Uterus (tissue), 2 donors: ENCODE data around the gene ANO6.

Experiments used
- CTCF ChIP-seq, 4 experiments: fragments of 200-600 bp in 2 of 4; fragments of 450-650 bp in 2 of 4; sonication (generic) in 2 of 4; IDR thresholded peaks; one replicate each; pipeline ENCODE4 v1.5.1; 2016 to 2019; ENCODE audit warnings: antibody characterized with exemption in 4 of 4, mild to moderate bottlenecking in 2 of 4, moderate library complexity in 1 of 4
- POLR2A ChIP-seq, 2 donors: fragments of 450-650 bp; IDR thresholded peaks; one replicate each; pipeline ENCODE4 v1.6.1; 2016; ENCODE audit warnings: antibody characterized with exemption in 2 of 2, mild to moderate bottlenecking in 1 of 2, moderate library complexity in 1 of 2

- TF ChIP-seq POLR2A (IDR thresholded peaks at IDR 0.05): no peak
- TF ChIP-seq CTCF (IDR thresholded peaks at IDR 0.05): no peak
Observed at GRCh38 chr12:45260854-45261253, 45.0 kb downstream of the ANO6 start.
